Myocyte (in vitro differentiated cells): ENCODE results near the gene PLSCR1. TPM values are rescaled to one million over a fixed set of nuclear protein-coding genes. Genes with fewer than 3 reads are reported as not detected.
A peak's percentile ranks its signal among the peaks of the same experiment; 100 is the strongest.

ENCODE experiments used
- DNase-seq: peaks from one replicate; pipeline ENCODE4 v3.0.0-alpha.2; 2012; ENCODE audit warnings: low read depth
- total RNA-seq: library from RNA; depleted of rRNA; stranded (reverse); fragments of >200 nt; gene quantifications from 2 replicates; pipeline ENCODE4 v1.2.3, GENCODE V29; 2014

The PLSCR1 gene
- total RNA-seq, 1 donor from 2014 or later = 70.5 TPM

- no peak for DNase-seq
Measured at GRCh38 chr3:146473726-146474125, 70.7 kb downstream of the PLSCR1 start.

- DNase-seq = no peak
Measured at GRCh38 chr3:146472611-146473010, 71.8 kb downstream of the PLSCR1 start.

GRCh38 chr3:146471012-146471411 lies 73.4 kb downstream of the PLSCR1 start:
- DNase-seq = no peak

- no peak for DNase-seq
Measured at GRCh38 chr3:146470425-146470990, 73.9 kb downstream of the PLSCR1 start.

- DNase-seq = no peak
Measured at GRCh38 chr3:146469150-146470017, 75.0 kb downstream of the PLSCR1 start, which contains the start of gene PLSCR2. Gene PLSCR2, minus strand, starts transcription at chr3:146469561. Its CDS starts 9,657 bp downstream, at chr3:146459904.

GRCh38 chr3:146468671-146469149 lies 75.7 kb downstream of the PLSCR1 start:
- no peak for DNase-seq

- peak; percentile 44 for DNase-seq
Measured at GRCh38 chr3:146468234-146468633, 76.2 kb downstream of the PLSCR1 start.

- DNase-seq = no peak
Measured at GRCh38 chr3:146466604-146467003, 77.8 kb downstream of the PLSCR1 start.

GRCh38 chr3:146465693-146466465 lies 78.5 kb downstream of the PLSCR1 start:
- no peak for DNase-seq

Other genes starting within 250 kb of the PLSCR1 start
- gene PLSCR2, start 75.0 kb downstream of the PLSCR1 start, total RNA-seq = not detected in 2 replicates
- not detected in 2 replicates for gene PLSCR5, start 60.7 kb upstream of the PLSCR1 start, total RNA-seq